ENCODE measurements around the gene SESTD1.

SESTD1 gene

DNA sequence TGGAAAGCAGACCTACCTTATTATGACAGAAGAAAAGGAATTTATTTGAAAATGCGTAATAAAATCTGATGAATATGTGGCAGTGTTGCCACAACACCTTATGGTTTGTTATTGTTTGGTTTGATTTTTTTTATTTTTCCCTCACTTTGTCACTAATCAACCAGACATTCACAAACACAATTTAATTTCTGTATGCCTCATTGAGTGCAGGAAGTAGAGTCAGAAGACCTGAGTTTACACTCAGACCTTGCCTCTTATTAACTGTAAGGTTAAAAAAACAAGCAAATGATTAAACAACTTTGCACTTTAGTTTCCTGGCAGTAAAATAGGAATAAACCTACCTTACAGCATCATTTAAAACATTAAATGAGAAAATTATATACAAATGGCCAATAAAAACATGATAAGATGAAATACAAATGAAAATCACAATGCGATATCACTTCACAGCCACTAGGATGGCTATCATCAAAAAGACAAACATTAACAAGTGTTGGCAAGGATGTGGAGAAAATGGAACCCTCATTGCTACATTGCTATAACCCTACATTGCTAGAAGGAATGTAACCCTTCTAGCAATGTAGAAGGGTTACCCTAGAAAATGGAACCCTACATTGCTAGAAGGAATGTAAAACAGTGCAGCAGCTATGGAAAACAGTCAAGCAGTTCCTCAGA, 3.3 kb downstream of the SESTD1 start:
- H2AFZ ChIP-seq (ENCODE audit: low read length), result no peak overlapping the region
- peak overlapping the region; percentile 87 for H3K4me2 ChIP-seq (ENCODE audit: low read depth, low read length, poor library complexity, severe bottlenecking)
- TF ChIP-seq, protein P1, sequence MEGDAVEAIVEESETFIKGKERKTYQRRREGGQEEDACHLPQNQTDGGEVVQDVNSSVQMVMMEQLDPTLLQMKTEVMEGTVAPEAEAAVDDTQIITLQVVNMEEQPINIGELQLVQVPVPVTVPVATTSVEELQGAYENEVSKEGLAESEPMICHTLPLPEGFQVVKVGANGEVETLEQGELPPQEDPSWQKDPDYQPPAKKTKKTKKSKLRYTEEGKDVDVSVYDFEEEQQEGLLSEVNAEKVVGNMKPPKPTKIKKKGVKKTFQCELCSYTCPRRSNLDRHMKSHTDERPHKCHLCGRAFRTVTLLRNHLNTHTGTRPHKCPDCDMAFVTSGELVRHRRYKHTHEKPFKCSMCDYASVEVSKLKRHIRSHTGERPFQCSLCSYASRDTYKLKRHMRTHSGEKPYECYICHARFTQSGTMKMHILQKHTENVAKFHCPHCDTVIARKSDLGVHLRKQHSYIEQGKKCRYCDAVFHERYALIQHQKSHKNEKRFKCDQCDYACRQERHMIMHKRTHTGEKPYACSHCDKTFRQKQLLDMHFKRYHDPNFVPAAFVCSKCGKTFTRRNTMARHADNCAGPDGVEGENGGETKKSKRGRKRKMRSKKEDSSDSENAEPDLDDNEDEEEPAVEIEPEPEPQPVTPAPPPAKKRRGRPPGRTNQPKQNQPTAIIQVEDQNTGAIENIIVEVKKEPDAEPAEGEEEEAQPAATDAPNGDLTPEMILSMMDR (conservative IDR thresholded peaks at IDR 0.05; ENCODE audit: low read length), result peak; percentile 32; the same call in 1 of the 2 replicates
- no peak for TF ChIP-seq EZH2phosphoT487 (IDR thresholded peaks at IDR 0.05; ENCODE audit: borderline replicate concordance)
- peaks cover 58% of the 10 kb centered on the region for H4K20me1 ChIP-seq (ENCODE audit: insufficient read depth, low read length, poor library complexity, severe bottlenecking)
- 0 out of 2 replicates have a peak, but pooled peaks cover 5% of the 10 kb centered on the region for H3F3A ChIP-seq (ENCODE audit: low read depth)
- H3K27me3 ChIP-seq (ENCODE audit: insufficient read depth, low read length, poor library complexity, severe bottlenecking), result no peaks in the 10 kb centered on the region
- peaks cover 62% of the 10 kb centered on the region for H3K4me1 ChIP-seq (ENCODE audit: insufficient read depth, low read length, poor library complexity, severe bottlenecking)
- H3K9me2 ChIP-seq (replicated peaks; ENCODE audit: low read depth, low read length), result no peaks in the 10 kb centered on the region
- no peaks in the 10 kb centered on the region; the same call in 1 of the 2 replicates for H3K36me3 ChIP-seq (ENCODE audit: insufficient read depth, low read length)
- H3K4me3 ChIP-seq (ENCODE audit: low read length, poor library complexity, severe bottlenecking), result peak overlapping the region; percentile 94
- peaks cover 78% of the 10 kb centered on the region for H3K79me2 ChIP-seq (ENCODE audit: insufficient read depth, low read length)
- H3K9me3 ChIP-seq (ENCODE audit: insufficient read depth, low read depth, low read length), result peaks cover 4% of the 10 kb centered on the region; the same call in 1 of the 2 replicates
- no peak overlapping the region for H3K9ac ChIP-seq (ENCODE audit: low read depth, low read length, poor library complexity, severe bottlenecking)

DNA sequence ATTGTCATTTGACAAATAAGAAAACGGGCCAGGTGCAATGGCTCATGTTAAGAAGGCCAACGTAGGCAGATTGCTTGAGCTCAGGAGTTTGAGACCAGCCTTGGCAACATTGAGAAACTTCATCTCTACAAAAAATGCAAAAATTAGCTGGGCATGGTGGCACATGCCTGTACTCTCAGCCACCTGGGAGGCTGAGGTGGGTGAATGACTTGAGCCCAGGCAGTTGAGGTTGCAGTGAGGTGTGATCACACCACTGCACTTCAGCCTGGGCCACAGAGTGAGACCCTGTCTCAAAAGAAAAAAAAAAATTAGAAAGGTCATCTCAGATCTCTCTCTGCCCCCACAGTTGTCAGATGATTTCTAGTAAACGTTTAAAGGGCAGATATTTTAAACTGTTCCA, 4.4 kb downstream of the SESTD1 start:
- no peak overlapping the region for H2AFZ ChIP-seq (ENCODE audit: low read length)
- H3K9ac ChIP-seq (ENCODE audit: low read depth, low read length, poor library complexity, severe bottlenecking), result no peak overlapping the region
- peaks cover 4% of the 10 kb centered on the region; the same call in 1 of the 2 replicates for H3K9me3 ChIP-seq (ENCODE audit: insufficient read depth, low read depth, low read length)
- H3K4me3 ChIP-seq (ENCODE audit: low read length, poor library complexity, severe bottlenecking), result peak overlapping the region; percentile 94
- peaks cover 88% of the 10 kb centered on the region for H3K79me2 ChIP-seq (ENCODE audit: insufficient read depth, low read length)
- H3K4me2 ChIP-seq (ENCODE audit: low read depth, low read length, poor library complexity, severe bottlenecking), result peak overlapping the region; percentile 87
- H3F3A ChIP-seq (ENCODE audit: low read depth), result no peaks in the 10 kb centered on the region
- no peaks in the 10 kb centered on the region; the same call in 1 of the 2 replicates for H3K36me3 ChIP-seq (ENCODE audit: insufficient read depth, low read length)
- H3K9me2 ChIP-seq (replicated peaks; ENCODE audit: low read depth, low read length), result no peaks in the 10 kb centered on the region
- H3K4me1 ChIP-seq (ENCODE audit: insufficient read depth, low read length, poor library complexity, severe bottlenecking), result peaks cover 64% of the 10 kb centered on the region
- TF ChIP-seq EZH2phosphoT487 (IDR thresholded peaks at IDR 0.05; ENCODE audit: borderline replicate concordance), result no peak
- TF ChIP-seq, protein P1 (conservative IDR thresholded peaks at IDR 0.05; ENCODE audit: low read length), result no peak
- H4K20me1 ChIP-seq (ENCODE audit: insufficient read depth, low read length, poor library complexity, severe bottlenecking), result peaks cover 58% of the 10 kb centered on the region
- H3K27me3 ChIP-seq (ENCODE audit: insufficient read depth, low read length, poor library complexity, severe bottlenecking), result no peaks in the 10 kb centered on the region

DNA sequence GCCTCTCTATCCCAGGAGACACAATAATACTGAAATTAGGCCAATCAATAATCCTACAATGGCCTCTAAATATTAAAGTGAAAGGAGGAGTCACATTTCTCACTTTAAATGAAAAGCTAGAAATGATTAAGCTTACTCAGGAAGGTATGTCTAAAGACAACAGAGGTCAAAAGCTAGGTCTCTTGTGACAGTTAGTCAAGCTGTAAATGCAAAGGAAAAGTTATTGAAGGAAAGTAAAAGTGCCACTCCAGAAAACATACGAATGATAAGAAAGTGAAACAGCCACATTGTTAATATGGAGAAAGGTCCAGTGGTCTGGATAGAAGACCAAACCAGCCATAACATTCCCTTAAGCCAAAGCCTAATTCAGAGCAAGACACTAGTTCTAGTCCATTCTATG, 9.5 kb downstream of the SESTD1 start:
- Histone ChIP-seq H3K4me2 (ENCODE audit: low read depth, low read length, poor library complexity, severe bottlenecking) (no peak overlapping the region), H3K4me1 (ENCODE audit: insufficient read depth, low read length, poor library complexity, severe bottlenecking) (peaks cover 44% of the 10 kb centered on the region), H3K4me3 (ENCODE audit: low read length, poor library complexity, severe bottlenecking) (no peak overlapping the region), H3K9me2 (replicated peaks; ENCODE audit: low read depth, low read length) (no peaks in the 10 kb centered on the region), H4K20me1 (ENCODE audit: insufficient read depth, low read length, poor library complexity, severe bottlenecking) (peaks cover 28% of the 10 kb centered on the region), H3K36me3 (ENCODE audit: insufficient read depth, low read length) (peaks cover 6% of the 10 kb centered on the region; the same call in 1 of the 2 replicates), H3K27me3 (ENCODE audit: insufficient read depth, low read length, poor library complexity, severe bottlenecking) (no peaks in the 10 kb centered on the region), H3F3A (ENCODE audit: low read depth) (no peaks in the 10 kb centered on the region), H3K9ac (ENCODE audit: low read depth, low read length, poor library complexity, severe bottlenecking) (no peak overlapping the region), H2AFZ (ENCODE audit: low read length) (no peak overlapping the region), H3K9me3 (ENCODE audit: insufficient read depth, low read depth, low read length) (no peaks in the 10 kb centered on the region), H3K79me2 (ENCODE audit: insufficient read depth, low read length) (peaks cover 95% of the 10 kb centered on the region)
- TF ChIP-seq, protein P1 (conservative IDR thresholded peaks at IDR 0.05; ENCODE audit: low read length), result no peak
- no peak for TF ChIP-seq EZH2phosphoT487 (IDR thresholded peaks at IDR 0.05; ENCODE audit: borderline replicate concordance)

Data from Loucy (cell line).